GM21381 (cell line): Measurements from ENCODE around the gene SPEN.
"Not testable (repeated sequence)": the region's sequence is repeated elsewhere in the genome, so short reads cannot be mapped to it uniquely, and the experiment has no call there.

ENCODE experiments used
- ATAC-seq: cut with Tn5 transposase; IDR thresholded peaks from one replicate; pipeline ENCODE4 v1.9.1; 2021; ENCODE audit warnings: mild to moderate bottlenecking, moderate library complexity; ENCODE audit not compliant: unreplicated experiment

Gene SPEN

DNA sequence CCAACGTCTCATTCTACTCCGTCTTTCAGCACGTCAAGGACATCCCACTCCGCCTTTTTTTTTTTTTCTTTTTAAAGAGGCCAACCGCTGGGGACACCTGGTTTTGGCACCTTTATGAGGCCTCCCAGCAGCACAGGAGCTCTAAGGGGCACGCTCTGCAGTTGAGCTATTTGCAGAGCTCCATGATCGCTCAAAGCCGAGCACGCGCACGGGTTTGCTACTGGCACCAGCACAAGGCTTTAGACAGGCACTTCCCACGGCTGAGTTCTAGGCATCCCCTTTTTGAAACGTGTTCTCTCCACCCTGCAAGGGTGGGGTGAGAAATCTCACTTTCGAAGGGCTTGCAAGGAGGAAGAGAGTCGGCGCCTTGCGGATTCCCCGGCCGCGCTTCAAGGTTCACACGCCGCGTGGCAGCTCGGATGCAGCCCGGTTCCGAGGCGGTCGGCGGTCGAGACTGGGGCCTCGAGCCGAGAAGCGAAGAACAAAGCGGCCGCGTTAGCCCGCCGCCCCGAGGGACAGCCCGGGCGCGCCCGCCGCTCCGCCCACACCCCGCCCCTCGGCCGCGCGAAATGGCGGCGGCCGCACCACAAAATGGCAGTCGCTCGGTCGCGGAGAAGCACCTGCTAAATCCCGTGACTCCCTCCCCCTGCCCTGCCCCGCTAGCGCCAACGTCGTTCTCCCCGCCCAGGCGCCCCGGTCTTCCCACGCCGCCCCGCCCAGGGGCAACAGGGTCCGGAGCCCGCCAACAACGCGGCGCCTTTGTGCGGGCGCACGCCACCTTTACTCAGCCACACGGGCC, 12.9 kb upstream of the SPEN start:
- peak; percentile 48 for ATAC-seq

DNA sequence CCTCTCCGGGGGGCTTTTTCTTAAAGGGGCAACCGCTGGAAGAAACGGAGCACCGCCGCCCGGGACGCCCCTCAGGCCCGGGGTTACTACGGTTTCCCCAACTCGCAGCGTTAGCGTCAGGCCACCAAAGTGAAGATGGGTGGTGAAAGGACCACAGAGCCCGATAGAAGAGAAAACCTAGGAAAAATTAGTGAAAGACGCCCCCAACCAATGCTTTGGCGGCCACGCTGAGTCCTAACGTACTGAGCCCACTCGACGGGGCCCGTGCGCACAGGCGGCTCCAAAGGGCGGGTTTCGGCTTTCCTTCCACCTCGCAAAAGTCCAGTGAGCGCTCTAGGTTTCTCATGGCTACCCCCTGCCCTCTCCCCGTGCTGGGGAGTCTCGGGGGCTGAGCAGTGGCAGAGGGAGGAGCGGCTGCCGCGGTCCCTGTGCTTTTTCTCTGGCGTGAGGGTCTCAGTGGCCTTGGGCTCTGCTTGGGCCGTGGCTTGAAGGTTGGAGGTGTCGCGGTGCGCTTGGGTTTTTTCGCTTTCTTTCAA, 12.2 kb upstream of the SPEN start:
- ATAC-seq, result peak; percentile 4

DNA sequence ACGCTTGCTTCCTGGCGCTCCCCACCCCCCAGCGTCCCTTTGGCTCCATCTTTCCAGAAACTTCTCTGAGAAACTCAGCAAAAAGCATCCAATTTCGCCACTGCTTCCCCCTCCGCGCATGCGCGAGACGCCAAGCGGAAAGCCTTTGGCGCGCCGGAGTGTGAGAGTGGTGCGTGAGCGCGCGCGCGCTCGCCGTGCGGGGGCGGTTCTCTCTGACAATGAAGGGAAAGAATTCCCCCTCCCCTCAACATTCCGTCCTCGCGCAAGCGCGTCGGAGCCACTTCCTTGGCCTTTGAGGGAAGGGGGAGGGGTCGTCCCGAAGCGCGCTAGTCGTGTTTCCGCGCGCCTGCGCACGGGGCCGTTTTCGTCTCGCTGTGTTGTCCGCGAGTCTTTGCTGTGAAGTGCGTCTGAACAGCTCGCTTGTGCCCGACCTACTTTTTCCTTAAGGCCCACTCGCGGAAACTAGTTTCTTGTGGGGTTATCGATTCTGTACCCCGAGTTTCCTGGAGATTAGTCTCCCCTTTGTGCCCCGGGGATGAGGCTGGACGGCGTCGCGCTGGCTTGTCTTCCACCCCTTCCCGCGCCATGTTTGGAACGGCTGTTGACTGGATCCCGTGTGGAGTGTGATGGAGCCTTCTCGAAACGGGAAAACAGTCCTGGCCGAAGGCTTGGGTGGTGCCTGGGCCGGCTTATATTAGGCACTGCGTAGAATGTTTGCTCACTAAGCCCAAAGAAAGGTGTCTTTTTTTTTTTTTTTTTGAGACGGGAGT, 11.6 kb upstream of the SPEN start:
- ATAC-seq, result peak; percentile 44

DNA sequence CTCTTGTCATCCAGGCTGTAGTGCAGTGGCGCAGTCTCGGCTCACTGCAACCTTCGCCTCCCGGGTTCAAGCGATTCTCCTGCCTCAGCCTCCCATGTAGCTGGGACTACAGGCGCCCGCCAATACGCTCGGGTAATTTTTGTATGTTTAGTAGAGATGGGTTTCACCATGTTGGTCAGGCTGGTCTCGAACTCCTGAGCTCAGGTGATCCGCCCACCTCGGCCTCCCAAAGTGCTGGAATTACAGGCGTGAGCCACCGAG, 11.1 kb upstream of the SPEN start:
- ATAC-seq, result not testable (repeated sequence)

DNA sequence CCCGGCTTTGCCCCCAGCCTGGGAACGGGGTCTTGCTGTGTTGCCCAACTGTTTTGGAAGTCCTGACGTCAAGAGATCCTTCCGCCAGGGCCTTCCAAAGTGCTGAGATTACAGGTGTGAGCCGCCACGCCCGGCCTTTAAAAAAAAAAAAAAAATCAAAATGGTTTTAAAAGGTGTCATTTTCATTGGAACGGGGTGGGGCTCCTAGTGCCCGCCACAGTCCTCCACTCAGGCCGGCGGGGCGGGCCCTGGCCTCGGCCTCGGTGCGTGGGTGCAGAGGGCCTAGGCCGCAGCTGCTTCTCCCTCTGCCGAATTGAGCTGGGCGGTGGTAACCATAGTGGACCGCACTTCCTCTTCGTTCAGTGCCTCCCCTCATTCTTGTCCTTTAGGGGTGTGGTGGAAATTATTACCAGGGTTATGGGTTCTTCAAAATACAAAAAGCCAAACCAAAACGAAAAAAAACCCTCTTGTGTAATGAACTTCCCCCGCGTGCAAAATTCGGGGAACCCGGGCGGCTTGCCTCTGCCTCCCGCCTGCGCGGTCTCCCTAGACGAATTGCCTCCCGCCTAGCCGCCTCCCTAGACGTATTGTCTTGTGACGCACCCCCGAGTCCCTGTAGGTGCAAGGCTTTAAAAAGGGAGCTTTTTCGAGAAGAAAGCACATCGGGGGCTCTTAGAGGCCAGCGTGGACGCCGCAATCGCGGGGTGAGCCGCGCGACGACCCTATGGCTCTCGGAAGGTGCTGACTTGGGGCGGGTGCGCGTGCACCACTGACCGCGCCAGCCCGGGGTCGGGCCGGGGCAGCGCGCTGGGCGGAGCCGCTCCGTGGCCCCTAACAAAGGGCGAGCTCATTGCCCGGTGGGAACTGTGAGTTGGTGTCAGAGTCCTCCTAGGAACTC, 10.5 kb upstream of the SPEN start:
- no peak for ATAC-seq

DNA sequence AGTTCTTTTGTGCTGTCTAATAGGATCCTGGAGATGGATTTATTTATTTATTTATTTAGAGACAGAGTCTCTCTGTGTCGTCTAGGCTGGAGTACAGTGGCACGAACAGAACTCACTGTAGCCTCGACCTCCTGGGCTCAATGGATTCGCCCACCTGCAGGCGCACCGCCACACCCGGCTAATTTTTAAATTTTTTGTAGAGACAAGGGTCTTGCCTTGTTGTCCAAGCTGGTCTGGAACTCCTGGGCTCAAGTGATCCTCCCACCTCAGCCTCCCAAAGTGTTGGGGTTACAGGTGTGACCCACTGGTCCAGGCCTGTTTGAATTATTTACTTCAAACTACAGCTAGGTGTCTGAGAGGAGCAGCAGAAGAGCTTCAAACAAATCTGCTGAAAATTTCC, 9.6 kb upstream of the SPEN start:
- ATAC-seq, result no peak

DNA sequence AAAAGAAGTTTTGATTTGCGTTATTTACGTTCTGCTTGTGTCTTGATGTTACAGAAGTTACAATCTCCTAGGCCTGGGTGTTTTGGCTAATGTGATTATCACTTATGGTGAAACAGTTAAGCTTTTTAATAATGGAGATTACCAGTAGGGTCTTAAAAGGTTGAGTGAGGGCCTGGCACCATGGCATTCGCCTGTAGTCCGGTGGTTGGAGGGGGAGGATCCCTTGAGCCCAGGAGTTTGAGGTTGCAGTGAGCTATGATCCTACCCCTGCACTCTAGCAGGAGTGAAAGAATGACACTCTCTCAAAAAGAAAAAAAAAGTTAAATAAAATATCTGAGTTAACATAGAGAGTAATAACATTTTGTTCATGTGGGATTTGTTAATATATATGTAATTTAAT, 8.8 kb upstream of the SPEN start:
- no peak for ATAC-seq

DNA sequence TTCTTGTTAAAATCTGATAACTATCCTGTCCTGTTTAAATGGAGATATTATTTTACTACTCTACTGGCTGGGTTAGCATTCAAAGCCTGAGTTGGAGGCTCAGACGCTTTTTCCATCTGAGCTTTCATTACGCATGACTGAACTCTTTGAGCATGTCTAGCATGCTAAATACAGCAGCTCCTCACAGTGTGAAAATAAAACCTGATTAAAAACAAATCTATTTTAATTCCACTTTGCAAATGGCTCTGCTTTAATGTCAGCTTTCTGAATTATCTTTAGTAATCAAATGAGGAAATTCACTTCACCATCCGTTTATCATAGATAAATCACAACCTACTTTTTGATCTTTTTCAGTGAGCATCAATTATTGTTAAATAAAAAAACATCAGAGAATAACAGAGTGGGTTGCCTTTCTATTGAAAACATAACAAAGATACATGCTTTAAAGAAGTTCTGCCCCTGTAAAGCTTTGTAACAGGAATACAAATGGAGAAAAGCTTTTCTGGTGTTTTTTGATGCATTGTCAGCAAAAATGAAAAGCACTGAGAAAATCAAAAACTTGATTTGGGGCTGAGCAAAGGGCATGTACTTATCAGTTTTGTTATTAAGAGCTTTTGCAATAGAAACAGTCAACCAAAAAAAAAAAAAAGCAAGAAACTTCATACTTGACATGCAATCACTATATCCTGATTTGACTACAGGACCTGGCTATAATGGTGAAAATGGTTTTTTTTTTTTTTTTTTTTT, 3.5 kb upstream of the SPEN start:
- no peak for ATAC-seq

DNA sequence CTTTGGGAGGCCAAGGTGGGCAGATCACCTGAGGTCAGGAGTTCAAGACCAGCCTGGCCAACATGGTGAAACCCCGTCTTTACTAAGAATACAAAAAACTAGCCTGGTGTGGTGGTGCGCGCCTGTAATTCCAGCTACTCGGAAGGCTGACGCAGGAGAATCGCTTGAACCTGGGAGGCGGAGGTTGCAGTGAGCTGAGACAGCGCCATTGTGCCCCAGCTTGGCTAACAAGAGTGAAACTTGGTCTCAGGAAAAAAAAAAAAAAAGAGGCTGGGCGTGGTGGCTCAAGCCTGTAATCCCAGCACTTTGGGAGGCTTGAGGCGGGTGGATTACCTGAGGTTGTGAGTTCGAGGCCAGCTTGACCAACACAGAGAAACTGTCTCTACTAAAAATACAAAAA, 1.5 kb upstream of the SPEN start:
- not testable (repeated sequence) for ATAC-seq

DNA sequence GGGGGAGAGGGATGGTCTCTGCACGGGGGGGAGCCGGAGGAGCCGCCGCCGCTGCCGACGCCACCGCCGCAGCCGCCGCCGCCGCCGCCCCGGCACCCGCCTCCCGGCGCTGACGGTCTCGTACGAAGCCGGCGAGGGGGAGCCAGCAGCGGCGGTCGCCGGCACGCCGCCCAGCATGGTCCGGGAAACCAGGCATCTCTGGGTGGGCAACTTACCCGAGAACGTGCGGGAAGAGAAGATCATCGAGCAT, 311 bp downstream of the SPEN start:
- peak; percentile 13 for ATAC-seq

DNA sequence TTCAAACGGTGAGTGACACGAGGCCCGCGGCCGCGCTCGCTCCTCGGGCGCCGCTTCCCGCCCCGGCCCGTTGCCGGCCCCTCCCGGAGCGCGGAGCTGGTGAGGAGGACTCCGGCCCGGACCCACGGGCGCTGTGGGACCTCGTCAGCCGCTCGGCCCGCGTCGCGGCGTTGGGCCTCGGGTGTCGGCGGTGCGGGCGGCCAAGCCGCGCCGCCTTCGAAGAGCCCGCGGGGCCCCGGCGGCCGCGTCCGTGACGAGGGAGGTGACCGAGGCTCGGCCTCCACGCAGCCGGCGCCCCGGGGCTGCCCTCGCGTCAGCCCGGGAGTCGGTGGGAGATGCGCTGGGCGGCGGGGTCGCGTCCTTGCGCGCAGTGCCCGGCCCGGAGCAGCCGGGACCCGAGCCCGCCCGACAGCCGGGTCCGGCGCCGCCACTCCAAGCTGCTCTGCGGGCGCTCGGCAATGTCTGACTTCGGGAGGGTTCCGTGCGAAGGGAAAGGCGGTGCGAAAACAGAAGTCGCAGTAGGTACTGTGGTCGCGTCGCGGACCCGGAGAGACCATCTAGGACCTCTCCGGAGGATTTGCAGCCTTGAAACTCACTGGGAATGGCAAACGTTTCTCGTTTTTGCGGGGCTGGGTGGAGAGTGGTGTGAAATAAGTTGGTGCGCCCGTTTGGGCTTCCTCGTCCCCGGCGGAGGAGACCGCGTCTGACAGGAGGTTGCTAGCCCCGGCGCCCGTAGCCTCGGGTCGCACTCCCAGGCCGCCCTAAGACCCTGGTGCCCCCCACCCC, 829 bp downstream of the SPEN start:
- peak; percentile 9 for ATAC-seq

DNA sequence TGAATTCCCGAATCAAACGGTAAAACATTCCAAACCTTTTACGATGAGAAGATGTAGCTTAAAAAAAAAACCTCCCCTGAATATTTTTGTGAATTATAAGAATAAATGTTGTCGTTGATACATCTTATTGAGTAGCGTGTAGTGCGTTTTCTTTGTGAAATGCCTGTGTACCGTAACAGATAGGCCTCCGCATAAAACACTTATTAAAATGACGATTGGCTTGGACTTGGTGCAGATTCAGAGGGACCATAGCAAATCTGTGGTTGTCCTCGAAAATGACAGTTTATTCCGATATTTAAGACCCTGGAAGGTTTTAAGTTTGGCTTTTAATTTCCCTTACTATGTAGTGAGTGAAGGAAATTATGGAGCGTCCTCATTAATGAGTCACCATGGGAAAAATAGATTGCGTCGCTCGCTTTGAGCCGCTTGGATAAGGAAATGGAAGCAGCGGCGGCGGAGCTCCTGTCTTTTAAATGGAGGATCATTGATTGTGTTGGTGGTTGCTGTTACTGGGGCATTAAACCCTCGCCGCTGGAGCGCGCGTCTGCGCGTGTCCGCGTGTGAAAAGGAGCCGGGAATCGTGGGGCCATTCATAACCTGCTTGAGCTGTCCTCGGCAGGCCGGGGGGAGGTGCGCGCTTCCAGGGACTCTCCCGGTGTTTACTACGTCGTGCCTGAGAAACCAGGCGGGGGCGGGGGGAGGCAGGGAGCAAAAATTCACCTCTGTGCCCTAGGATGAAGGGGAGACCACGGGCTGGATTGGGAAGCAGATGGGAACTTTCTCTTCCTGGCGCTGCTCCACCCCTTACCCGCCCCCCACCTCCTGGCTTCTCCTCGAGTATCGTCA, 1.6 kb downstream of the SPEN start:
- no peak for ATAC-seq

DNA sequence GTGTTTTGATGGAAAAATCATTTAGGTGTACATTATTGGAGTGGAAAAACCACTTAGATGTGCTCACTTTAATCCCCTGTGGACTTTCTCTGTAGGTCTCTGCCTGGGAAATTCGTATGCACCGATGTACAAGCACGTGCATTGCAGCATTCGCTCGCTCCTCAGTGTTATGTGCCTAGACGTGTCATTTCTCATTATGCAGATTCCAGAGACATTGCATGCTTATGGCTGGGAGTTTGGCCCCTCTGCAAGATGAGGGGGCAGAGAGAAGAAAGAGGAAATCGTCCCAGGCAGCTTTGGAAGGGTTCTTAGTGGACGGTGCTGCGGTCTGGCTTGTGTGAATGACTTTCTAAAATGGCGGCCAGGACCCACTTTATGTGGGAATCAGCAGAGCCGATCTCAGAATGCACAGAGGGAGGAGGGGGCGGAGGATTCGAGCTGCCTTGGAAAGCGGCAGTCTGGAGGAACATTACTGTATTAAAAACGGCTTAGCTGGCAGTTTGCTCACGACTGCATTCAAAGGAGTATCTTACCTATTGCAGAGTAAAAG, 2.3 kb downstream of the SPEN start:
- no peak for ATAC-seq

DNA sequence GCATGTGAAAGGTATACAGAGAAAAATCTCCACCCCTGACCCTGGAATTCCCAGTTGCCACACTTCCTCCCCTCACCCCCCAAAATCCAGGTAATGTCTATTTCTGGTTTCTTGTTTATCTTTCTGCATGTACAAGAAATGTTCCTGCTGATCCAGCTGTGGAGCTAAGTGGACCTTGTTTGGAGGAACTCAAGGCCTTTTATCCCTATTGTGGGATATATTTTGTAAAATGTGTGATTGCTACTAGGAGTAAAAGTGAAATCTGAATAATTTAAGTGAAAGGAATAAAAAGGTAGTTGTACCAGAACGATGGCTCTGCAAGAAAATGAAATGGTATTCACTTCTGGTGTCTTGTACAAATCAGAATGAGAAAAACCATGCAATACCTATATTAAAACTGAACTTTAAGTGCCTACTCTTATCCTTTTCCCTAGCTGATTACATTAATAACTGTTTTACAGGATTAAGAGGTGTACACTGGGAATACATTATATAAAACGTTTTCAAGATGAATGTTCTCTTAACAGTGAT, 3.0 kb downstream of the SPEN start:
- no peak for ATAC-seq

DNA sequence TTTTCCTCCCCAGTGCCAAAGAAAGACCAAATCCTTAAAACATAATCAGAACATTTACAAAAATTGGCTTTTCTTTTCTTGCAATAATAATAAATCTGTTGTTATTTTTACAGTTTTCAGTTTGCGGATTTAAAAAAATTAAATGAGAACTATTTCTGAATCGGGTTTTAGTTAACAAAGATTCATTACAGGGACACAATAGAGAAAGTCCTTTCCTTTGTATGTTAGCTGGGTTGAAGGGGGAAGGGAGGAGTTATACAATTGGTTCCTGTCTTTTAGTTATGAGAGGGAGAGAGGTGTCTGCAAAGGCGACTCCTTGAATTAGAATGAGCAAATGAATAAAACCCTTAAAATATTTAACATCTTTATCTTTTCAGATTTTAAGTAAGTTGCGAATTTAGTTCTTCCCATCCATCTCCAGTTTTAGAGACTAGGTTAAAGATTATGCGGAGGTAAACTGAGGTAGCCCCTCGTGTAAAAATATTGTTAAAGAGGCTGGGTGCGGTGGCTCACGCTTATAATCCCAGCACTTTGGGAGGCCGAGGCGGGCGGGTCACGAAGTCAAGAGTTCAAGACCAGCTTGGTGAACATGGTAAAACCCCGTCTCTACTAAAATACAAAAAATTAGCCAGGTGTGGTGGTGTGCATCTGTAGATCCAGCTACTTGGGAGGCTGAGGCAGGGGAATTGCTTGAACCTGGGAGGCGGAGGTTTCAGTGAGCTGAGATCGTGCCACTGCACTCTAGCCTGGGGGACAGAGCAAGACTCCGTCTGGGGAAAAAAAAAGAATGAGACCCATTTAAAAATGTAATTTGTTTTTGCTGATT, 3.9 kb downstream of the SPEN start:
- no peak for ATAC-seq

DNA sequence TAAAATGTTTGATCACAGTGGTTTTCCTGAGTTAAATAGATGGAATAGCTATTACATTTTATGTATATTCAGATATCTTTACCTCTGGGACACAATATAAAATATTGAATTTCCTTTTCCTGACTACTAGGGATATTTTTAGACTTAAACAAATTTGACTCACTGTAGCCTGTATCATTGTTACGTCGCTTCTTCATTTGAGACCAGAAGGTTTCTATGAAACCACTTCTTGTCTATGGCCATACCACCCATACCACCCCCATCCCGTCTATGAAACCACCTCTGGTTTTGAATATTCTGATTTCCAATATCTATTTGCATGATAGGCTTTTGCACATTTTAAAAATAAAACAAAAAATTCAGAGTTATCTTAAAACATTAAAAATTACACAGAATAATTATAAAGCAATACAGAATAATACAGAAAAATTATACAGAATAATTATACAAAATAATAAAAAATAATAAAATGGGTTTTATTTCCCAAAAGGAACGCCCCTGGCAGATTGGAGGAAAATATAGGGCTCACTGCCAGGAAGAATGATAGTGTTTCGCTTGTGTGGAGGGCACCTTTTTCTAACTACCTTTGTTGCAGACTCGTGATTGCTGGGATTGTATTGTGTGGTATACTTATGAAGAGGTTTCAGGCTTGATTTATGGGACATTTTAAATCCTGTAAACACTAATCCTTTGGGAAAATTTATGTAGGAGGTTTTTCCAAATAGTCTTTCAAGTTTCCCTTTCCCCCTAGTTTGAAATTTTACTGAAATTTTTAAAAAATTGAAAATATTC, 4.7 kb downstream of the SPEN start:
- ATAC-seq, result no peak

DNA sequence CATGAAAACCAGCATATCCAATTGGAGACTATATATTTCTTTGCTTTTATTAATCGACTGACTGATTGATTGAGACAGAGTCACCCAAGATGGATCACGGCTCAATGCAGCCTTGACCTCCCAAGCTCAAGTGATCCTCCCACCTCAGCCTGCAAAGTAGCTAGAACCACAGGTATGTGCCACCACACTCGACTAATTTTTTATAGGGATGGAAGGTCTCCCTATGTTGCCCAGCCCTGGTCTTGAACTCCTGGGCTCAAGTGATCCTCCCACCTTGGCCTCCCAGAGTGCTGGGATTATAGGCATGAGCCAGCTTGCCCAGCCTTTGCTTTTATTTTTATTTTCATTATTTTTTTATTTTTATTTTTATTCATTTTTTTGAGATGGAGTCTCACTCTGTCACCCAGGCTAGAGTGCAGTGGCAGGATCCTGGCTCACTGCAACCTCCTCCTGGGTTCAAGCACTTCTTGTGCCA, 5.4 kb downstream of the SPEN start:
- no peak for ATAC-seq
